A549 (cell line): Measurements from ENCODE around the gene MLLT3.

Source experiments
- RAD21 ChIP-seq, 2 experiments: fragments of >200 bp in 1 of 2; sonication (Bioruptor Twin) in 1 of 2; formaldehyde crosslinking in 1 of 2; IDR thresholded peaks in 1 of 2; conservative IDR thresholded peaks in 1 of 2; 2 replicates in 1 of 2; 3 replicates in 1 of 2; pipeline ENCODE4 v1.6.1; 2012 to 2018; ENCODE audit warnings: inconsistent platforms in 1 of 2
- TF ChIP-seq, protein P1 (sequence below): fragments of 450-650 bp; IDR thresholded peaks from 2 replicates; pipeline ENCODE4 v1.6.1; 2014; ENCODE audit warnings: antibody characterized with exemption

DNA sequence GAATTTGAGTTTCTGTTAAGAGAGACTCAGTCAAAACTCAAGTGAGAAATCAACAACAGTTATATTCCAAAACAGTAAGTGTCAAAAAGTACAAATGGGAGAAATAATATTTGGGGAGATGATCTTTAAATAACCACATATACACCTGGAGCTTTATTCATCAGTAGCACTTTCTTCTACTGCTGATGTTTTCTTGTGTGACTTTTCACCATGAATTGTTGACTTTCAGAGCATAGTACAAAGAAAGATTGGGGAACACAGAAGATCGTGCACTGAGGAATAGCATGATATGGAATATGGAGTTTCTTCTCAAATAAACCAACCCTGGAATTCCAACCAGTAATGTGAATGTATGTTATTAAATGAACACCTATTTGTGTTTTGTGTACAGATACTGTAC is 130.7 kb downstream of the MLLT3 start:
- TF ChIP-seq, protein P1, sequence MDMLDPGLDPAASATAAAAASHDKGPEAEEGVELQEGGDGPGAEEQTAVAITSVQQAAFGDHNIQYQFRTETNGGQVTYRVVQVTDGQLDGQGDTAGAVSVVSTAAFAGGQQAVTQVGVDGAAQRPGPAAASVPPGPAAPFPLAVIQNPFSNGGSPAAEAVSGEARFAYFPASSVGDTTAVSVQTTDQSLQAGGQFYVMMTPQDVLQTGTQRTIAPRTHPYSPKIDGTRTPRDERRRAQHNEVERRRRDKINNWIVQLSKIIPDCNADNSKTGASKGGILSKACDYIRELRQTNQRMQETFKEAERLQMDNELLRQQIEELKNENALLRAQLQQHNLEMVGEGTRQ, result no peak
- no peak for TF ChIP-seq RAD21 (conservative IDR thresholded peaks at IDR 0.05 in 1 of 2, IDR thresholded peaks at IDR 0.05 in 1 of 2)
